OCI-LY7 (cell line): ENCODE data around the gene CLDN9. TPM values are rescaled to one million over a fixed set of nuclear protein-coding genes. Genes with fewer than 3 reads are reported as not detected.
A peak's percentile ranks its signal among the peaks of the same experiment; 100 is the strongest.

ENCODE experiments used
- BruUV-seq: library from RNA; stranded (reverse); fragments of 400-500 nt; replicated peaks from 2 replicates; lab custom pipeline; 2021; lab: Mats Ljungman, UMichigan
- CTCF ChIA-PET: fragments of 300-600 bp; sonication (Branson Sonifier 250); formaldehyde crosslinking; loops from one replicate; lab custom pipeline; 2022; ENCODE audit warnings: antibody characterized with exemption; ENCODE audit not compliant: unreplicated experiment; lab: Charles Lee
- POLR2A ChIA-PET: fragments of 300-600 bp; sonication (Branson Sonifier 250); formaldehyde crosslinking; loops from one replicate; lab custom pipeline; 2022; ENCODE audit warnings: antibody characterized with exemption; lab: Charles Lee
- DNase-seq: peaks from one replicate; pipeline ENCODE4 v3.0.0-alpha.2; 2015; ENCODE audit warnings: low spot score
- H2AFZ ChIP-seq: fragments of 200-600 bp; sonication (generic), shearing (Covaris generic); 2 replicates; pipeline ENCODE4 v1.6.1; 2014; ENCODE audit warnings: mild to moderate bottlenecking, antibody characterized with exemption, low read length, moderate library complexity
- H3K27ac ChIP-seq: fragments of 200-600 bp; sonication (generic); 2 replicates; pipeline ENCODE4 v1.5.1; 2014; ENCODE audit warnings: mixed run types, low read depth, mild to moderate bottlenecking, moderate library complexity, low read length, inconsistent platforms; ENCODE audit not compliant: poor library complexity, severe bottlenecking
- H3K36me3 ChIP-seq: fragments of 200-600 bp; sonication (generic); 2 replicates; pipeline ENCODE4 v1.6.1; 2014; ENCODE audit warnings: mild to moderate bottlenecking, antibody characterized with exemption, low read length, moderate library complexity, mixed read lengths; ENCODE audit not compliant: insufficient read depth
- H3K4me1 ChIP-seq: fragments of 200-600 bp; sonication (generic); 2 replicates; pipeline ENCODE4 v1.5.1; 2014; ENCODE audit warnings: mild to moderate bottlenecking, low read length; ENCODE audit not compliant: insufficient read depth, poor library complexity, severe bottlenecking
- H3K4me2 ChIP-seq: fragments of 200-600 bp; sonication (generic); 2 replicates; pipeline ENCODE4 v1.6.1; 2014; ENCODE audit warnings: mild to moderate bottlenecking, low read length
- H3K4me3 ChIP-seq: fragments of 200-600 bp; sonication (generic); 2 replicates; pipeline ENCODE4 v1.5.1; 2014; ENCODE audit warnings: mild to moderate bottlenecking, low read depth, low read length; ENCODE audit not compliant: poor library complexity, severe bottlenecking
- H3K79me2 ChIP-seq: fragments of 200-600 bp; sonication (generic); 2 replicates; pipeline ENCODE4 v1.6.1; 2016; ENCODE audit warnings: low read depth, mild to moderate bottlenecking, low read length, moderate library complexity, mixed read lengths; ENCODE audit not compliant: insufficient read depth
- H3K9me2 ChIP-seq: fragments of 200-600 bp; sonication (generic); 2 replicates; pipeline ENCODE4 v1.6.1; 2016; ENCODE audit warnings: mild to moderate bottlenecking, low read length, mixed read lengths; ENCODE audit not compliant: insufficient read depth
- H3K9me3 ChIP-seq: fragments of 200-600 bp; sonication (generic); 2 replicates; pipeline ENCODE4 v1.6.1; 2014; ENCODE audit warnings: mild to moderate bottlenecking, mixed run types, low read length, mixed read lengths
- H4K20me1 ChIP-seq: fragments of 200-600 bp; sonication (generic); 2 replicates; pipeline ENCODE4 v1.6.1; 2014; ENCODE audit warnings: mild to moderate bottlenecking, antibody characterized with exemption, low read length, moderate library complexity, mixed read lengths; ENCODE audit not compliant: insufficient read depth
- EZH2phosphoT487 ChIP-seq: fragments of 200-600 bp; sonication (generic); IDR thresholded peaks from 2 replicates; pipeline ENCODE4 v1.6.1; 2018; ENCODE audit warnings: low read depth, borderline replicate concordance, mild to moderate bottlenecking, mixed run types, antibody characterized with exemption, low read length, moderate library complexity, mixed read lengths
- intact Hi-C: fragments of 100-400 bp; cut with micrococcal nuclease; formaldehyde crosslinking; loops from one replicate; pipeline ENCODE4 v1.10.0; 2022; ENCODE audit not compliant: unreplicated experiment
- total RNA-seq, 2 experiments: library from RNA; depleted of rRNA in 1 of 2; stranded (reverse); fragments of >200 nt in 1 of 2; shearing (Covaris generic) in 1 of 2; gene quantifications; 2 replicates each; pipeline ENCODE4 v1.2.3, GENCODE V29; 2014 to 2022
- TF ChIP-seq, protein P1 (sequence below): fragments of 200-600 bp; sonication (generic); conservative IDR thresholded peaks from 2 replicates; pipeline ENCODE4 v1.5.1; 2014; ENCODE audit warnings: mild to moderate bottlenecking, antibody characterized with exemption, low read length, moderate library complexity, mixed read lengths

Gene CLDN9
- total RNA-seq, 2 experiments from 2014 or later = 0.42 TPM; not detected in 1

DNA sequence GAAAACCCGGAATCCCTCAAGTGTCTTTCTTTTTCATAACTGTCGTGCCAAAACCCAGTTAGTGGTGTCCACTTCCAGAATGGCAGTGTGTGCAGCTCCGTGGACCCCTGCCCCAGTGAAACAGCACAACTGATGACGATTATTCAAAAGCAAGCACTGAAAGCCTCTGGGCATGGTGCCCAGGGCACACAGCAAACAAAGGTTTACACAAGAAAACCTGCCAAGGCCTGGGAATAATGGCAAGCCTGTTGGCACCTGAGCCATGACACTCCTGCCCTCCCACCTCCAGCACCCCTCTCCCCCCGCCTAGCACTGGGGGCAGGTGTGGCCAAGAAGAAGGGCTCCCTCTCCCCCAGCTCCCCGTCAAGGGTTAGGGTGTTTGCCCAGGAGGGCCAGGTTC lies 35.3 kb upstream of the CLDN9 start:
- Histone ChIP-seq H4K20me1 (no peaks in the 10 kb centered on the region), H3K9me3 (no peaks in the 10 kb centered on the region), H3K4me1 (peaks cover 34% of the 10 kb centered on the region), H3K4me2 (peak overlapping the region; percentile 41), H2AFZ (no peak overlapping the region), H3K4me3 (no peak overlapping the region), H3K79me2 (peaks cover 27% of the 10 kb centered on the region; the same call in 1 of the 2 replicates), H3K9me2 (no peaks in the 10 kb centered on the region), H3K27ac (no peak overlapping the region), H3K36me3 (peaks cover 71% of the 10 kb centered on the region)
- ChIA-PET POLR2A (interaction anchor here (0.6 kb wide), 1 partner anchor 14 kb away, joined by 3 read pairs; no protein-coding TSS in a partner anchor), CTCF (no interaction called here)
- no peak for DNase-seq
- BruUV-seq = no TSS peak
- intact Hi-C loops = no loop called here
- TF ChIP-seq, protein P1, sequence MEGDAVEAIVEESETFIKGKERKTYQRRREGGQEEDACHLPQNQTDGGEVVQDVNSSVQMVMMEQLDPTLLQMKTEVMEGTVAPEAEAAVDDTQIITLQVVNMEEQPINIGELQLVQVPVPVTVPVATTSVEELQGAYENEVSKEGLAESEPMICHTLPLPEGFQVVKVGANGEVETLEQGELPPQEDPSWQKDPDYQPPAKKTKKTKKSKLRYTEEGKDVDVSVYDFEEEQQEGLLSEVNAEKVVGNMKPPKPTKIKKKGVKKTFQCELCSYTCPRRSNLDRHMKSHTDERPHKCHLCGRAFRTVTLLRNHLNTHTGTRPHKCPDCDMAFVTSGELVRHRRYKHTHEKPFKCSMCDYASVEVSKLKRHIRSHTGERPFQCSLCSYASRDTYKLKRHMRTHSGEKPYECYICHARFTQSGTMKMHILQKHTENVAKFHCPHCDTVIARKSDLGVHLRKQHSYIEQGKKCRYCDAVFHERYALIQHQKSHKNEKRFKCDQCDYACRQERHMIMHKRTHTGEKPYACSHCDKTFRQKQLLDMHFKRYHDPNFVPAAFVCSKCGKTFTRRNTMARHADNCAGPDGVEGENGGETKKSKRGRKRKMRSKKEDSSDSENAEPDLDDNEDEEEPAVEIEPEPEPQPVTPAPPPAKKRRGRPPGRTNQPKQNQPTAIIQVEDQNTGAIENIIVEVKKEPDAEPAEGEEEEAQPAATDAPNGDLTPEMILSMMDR = no peak
- no peak for TF ChIP-seq EZH2phosphoT487

DNA sequence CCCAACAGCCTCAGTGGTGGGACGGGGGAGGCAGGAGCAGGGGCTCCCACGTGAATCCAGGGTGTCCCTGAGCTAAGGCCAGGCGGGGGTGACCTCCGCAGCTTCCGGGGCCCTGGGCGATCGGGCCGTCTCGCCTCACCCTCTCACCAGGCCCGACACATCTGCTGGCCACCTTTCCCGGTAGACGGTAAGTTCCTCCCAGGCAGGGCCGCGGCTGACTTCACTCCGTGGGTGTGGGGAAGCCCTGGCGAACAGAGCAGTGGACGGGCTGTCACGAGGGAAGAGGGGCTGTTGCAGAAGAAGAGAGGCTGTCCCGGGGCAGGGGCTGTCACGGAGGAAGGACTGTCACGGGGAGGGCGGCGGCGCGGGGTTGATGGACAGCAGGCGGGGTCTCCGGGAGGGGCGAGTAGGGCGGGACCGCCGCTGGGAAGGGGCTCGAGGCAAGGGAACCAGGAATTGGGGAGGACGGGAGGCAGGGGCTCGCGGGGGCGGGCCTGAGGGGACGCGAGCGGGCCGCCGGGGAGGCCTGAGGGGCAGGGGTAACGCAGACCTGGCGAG lies 33.0 kb upstream of the CLDN9 start:
- intact Hi-C loops = loop anchor here (1.0 to 5.0 kb wide), 2 partner anchors 10 to 67 kb away; partner anchors contain the start of genes FLYWCH1 and PAQR4
- H3K4me1 ChIP-seq = peaks cover 48% of the 10 kb centered on the region
- peak; percentile 42 for DNase-seq
- peak overlapping the region; percentile 10; the same call in 1 of the 2 replicates for H2AFZ ChIP-seq
- peak overlapping the region; percentile 80 for H3K4me3 ChIP-seq
- POLR2A ChIA-PET = no interaction called here
- peaks cover 48% of the 10 kb centered on the region for H3K36me3 ChIP-seq
- no TSS peak for BruUV-seq
- no peaks in the 10 kb centered on the region for H3K9me3 ChIP-seq
- H3K9me2 ChIP-seq = no peaks in the 10 kb centered on the region
- TF ChIP-seq, protein P1 = no peak
- peak overlapping the region; percentile 67 for H3K27ac ChIP-seq
- CTCF ChIA-PET = no interaction called here
- peaks cover 27% of the 10 kb centered on the region; the same call in 1 of the 2 replicates for H3K79me2 ChIP-seq
- peak overlapping the region; percentile 77 for H3K4me2 ChIP-seq
- H4K20me1 ChIP-seq = no peaks in the 10 kb centered on the region
